ENCODE results near the gene PLEKHG7.

GRCh38 chr12:92719674-92720073 is 16.9 kb downstream of the PLEKHG7 start:
- TF ChIP-seq, protein P1, sequence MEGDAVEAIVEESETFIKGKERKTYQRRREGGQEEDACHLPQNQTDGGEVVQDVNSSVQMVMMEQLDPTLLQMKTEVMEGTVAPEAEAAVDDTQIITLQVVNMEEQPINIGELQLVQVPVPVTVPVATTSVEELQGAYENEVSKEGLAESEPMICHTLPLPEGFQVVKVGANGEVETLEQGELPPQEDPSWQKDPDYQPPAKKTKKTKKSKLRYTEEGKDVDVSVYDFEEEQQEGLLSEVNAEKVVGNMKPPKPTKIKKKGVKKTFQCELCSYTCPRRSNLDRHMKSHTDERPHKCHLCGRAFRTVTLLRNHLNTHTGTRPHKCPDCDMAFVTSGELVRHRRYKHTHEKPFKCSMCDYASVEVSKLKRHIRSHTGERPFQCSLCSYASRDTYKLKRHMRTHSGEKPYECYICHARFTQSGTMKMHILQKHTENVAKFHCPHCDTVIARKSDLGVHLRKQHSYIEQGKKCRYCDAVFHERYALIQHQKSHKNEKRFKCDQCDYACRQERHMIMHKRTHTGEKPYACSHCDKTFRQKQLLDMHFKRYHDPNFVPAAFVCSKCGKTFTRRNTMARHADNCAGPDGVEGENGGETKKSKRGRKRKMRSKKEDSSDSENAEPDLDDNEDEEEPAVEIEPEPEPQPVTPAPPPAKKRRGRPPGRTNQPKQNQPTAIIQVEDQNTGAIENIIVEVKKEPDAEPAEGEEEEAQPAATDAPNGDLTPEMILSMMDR (conservative IDR thresholded peaks at IDR 0.05): no peak
- TF ChIP-seq ZFX (IDR thresholded peaks at IDR 0.05): no peak
